ENCODE data around the gene TCP10L. TPM values are rescaled to one million over a fixed set of nuclear protein-coding genes. Genes with fewer than 3 reads are reported as not detected.

Gene TCP10L
- total RNA-seq, 1 donor from 2014 or later = not detected

- Histone ChIP-seq H3K27me3 (no peaks in the 10 kb centered on the region), H3K27ac (no peak overlapping the region), H3K9me3 (no peaks in the 10 kb centered on the region), H3K4me1 (no peaks in the 10 kb centered on the region), H3K36me3 (no peaks in the 10 kb centered on the region), H3K4me3 (no peak overlapping the region)
- no peak for DNase-seq (ENCODE audit: extremely low spot score in 2 of 2)
- intact Hi-C loops (cut with DNase I) = no loop called here
- TF ChIP-seq POLR2A (IDR thresholded peaks at IDR 0.05) (no peak), POLR2AphosphoS5 (IDR thresholded peaks at IDR 0.05; ENCODE audit: insufficient read depth in 1 of 2, low read depth in 1 of 2) (no peak), CTCF (IDR thresholded peaks at IDR 0.05) (no peak)
These were observed 27.2 kb downstream of the TCP10L start for GRCh38 chr21:32558106-32558505.

GRCh38 chr21:32554832-32555638 is 30.3 kb downstream of the TCP10L start:
- no peak overlapping the region for H3K4me3 ChIP-seq
- H3K36me3 ChIP-seq = no peaks in the 10 kb centered on the region
- intact Hi-C loops (cut with DNase I) = no loop called here
- H3K27ac ChIP-seq = no peak overlapping the region
- no peak for TF ChIP-seq POLR2AphosphoS5 (IDR thresholded peaks at IDR 0.05; ENCODE audit: insufficient read depth in 1 of 2, low read depth in 1 of 2)
- no peak for TF ChIP-seq CTCF (IDR thresholded peaks at IDR 0.05)
- no peak for TF ChIP-seq POLR2A (IDR thresholded peaks at IDR 0.05)
- no peaks in the 10 kb centered on the region for H3K4me1 ChIP-seq
- DNase-seq (ENCODE audit: extremely low spot score in 2 of 2) = no peak
- no peaks in the 10 kb centered on the region for H3K9me3 ChIP-seq
- H3K27me3 ChIP-seq = no peaks in the 10 kb centered on the region

DNA sequence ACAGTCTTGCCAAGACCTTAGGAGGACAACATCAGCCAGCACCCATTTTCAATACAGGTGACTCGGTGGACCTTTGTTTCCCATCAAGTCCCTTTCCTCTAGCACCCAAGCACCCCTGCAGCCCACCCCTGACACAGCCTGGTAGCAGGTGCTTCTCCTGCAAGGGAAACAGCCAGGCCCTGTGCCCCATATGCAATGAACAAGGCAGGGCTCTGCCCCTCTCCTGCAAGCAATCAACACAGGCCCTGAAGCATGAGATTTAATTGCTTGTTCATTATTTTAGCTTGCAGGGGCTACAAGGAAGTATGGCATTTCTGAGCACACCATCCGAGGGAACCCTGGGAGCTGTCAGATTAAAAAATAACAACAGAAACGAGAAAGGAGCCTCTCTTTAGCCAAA is 35.4 kb downstream of the TCP10L start:
- Histone ChIP-seq H3K27ac (no peak overlapping the region), H3K4me1 (no peaks in the 10 kb centered on the region), H3K27me3 (no peaks in the 10 kb centered on the region), H3K9me3 (no peaks in the 10 kb centered on the region), H3K36me3 (no peaks in the 10 kb centered on the region), H3K4me3 (no peak overlapping the region)
- DNase-seq (ENCODE audit: extremely low spot score in 2 of 2) = no peak
- TF ChIP-seq CTCF (IDR thresholded peaks at IDR 0.05) (no peak), POLR2AphosphoS5 (IDR thresholded peaks at IDR 0.05; ENCODE audit: insufficient read depth in 1 of 2, low read depth in 1 of 2) (no peak), POLR2A (IDR thresholded peaks at IDR 0.05) (no peak)
- intact Hi-C loops (cut with DNase I) = no loop called here

DNA sequence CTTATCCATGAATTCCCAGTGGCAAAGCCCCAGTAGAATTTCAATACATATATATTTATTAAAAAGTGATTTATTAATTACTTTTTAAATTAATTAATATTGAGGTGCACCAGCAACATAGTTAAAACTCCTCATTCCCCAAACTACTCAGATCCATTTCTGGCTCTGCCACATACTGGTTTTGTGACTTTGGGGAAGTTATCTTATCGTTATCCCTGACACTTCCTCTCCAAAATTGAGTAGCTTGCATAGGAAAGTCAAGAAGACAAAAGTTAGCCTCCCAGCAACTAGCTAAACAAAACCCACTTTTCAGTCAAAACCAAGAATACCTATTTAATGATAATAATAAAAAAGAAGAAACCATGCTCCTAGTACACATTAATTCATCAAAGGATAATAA is 35.9 kb downstream of the TCP10L start:
- no peaks in the 10 kb centered on the region for H3K27me3 ChIP-seq
- intact Hi-C loops (cut with DNase I) = no loop called here
- H3K4me1 ChIP-seq = no peaks in the 10 kb centered on the region
- no peak for TF ChIP-seq CTCF (IDR thresholded peaks at IDR 0.05)
- no peak for TF ChIP-seq POLR2A (IDR thresholded peaks at IDR 0.05)
- no peak for TF ChIP-seq POLR2AphosphoS5 (IDR thresholded peaks at IDR 0.05; ENCODE audit: insufficient read depth in 1 of 2, low read depth in 1 of 2)
- no peak for DNase-seq (ENCODE audit: extremely low spot score in 2 of 2)
- H3K9me3 ChIP-seq = no peaks in the 10 kb centered on the region
- no peaks in the 10 kb centered on the region for H3K36me3 ChIP-seq
- H3K4me3 ChIP-seq = no peak overlapping the region
- H3K27ac ChIP-seq = no peak overlapping the region

DNA sequence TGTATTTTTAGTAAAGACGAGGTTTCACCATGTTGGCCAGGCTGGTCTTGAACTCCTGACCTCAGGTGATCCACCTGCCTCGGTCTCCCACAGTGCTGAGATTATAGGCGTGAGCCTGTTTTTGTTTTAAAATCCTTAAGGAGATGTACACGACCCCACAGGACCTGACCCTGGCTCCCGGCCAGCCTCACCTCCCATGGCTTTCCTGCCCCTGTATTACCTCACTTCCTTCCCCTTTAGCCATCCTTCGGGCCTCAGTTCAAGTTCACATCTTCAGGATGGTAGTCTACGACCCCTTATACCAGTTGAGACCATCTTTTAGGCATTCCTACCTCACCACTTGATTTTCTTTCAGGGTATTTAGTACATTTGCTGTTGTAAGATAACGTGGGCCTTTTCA is 36.3 kb downstream of the TCP10L start:
- no peaks in the 10 kb centered on the region for H3K9me3 ChIP-seq
- no peak overlapping the region for H3K27ac ChIP-seq
- DNase-seq (ENCODE audit: extremely low spot score in 2 of 2) = no peak
- no peaks in the 10 kb centered on the region for H3K36me3 ChIP-seq
- TF ChIP-seq CTCF (IDR thresholded peaks at IDR 0.05) = no peak
- no peak for TF ChIP-seq POLR2AphosphoS5 (IDR thresholded peaks at IDR 0.05; ENCODE audit: insufficient read depth in 1 of 2, low read depth in 1 of 2)
- TF ChIP-seq POLR2A (IDR thresholded peaks at IDR 0.05) = no peak
- no peaks in the 10 kb centered on the region for H3K4me1 ChIP-seq
- intact Hi-C loops (cut with DNase I) = no loop called here
- no peak overlapping the region for H3K4me3 ChIP-seq
- H3K27me3 ChIP-seq = no peaks in the 10 kb centered on the region
